GM18873 (cell line): ENCODE measurements around the gene JAK1.
A peak's percentile ranks its signal among the peaks of the same experiment; 100 is the strongest.

Source experiments
- ATAC-seq: cut with Tn5 transposase; IDR thresholded peaks from one replicate; pipeline ENCODE4 v1.9.1; 2021; ENCODE audit warnings: mild to moderate bottlenecking, moderate library complexity, moderate number of reproducible peaks; ENCODE audit not compliant: unreplicated experiment, low FRiP score

Gene JAK1

DNA sequence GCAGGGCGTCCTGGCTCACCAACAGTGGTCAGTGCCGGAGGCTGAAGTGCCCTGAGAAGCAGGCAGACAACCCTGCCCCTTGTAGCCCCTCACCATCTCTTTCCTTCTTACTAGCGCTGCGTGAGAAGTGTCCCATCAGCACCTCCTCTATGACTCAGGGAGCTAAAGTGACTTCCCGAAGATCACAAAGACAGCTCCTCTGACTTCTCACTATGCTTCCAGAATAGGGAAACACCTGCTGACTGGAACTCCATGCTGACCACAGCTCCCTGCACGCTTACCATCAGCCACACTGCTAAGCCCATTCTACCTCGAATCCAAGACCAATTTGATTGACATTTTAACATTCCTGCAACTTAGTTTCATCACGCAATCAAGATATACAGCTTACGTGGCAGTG, 92.8 kb downstream of the JAK1 start:
- ATAC-seq: no peak

DNA sequence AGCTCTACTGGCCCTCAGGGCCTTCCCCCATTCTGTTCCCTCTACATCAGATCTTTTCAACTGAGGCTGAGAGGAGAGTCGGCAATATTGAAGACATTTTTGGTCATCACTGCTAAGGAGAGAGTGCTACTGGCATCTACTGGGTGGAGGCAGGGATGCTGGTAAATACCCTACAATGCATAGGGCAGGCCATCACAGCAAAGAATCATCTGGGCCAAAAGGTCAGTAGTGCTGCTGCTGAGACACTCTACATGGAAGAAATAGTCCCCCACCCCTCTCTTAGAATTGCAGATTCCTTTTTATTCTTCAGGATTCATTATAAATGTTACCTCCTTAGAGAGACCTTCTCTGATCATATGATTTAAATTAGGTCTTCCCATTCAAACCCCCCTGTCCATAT, 94.3 kb downstream of the JAK1 start:
- no peak for ATAC-seq

DNA sequence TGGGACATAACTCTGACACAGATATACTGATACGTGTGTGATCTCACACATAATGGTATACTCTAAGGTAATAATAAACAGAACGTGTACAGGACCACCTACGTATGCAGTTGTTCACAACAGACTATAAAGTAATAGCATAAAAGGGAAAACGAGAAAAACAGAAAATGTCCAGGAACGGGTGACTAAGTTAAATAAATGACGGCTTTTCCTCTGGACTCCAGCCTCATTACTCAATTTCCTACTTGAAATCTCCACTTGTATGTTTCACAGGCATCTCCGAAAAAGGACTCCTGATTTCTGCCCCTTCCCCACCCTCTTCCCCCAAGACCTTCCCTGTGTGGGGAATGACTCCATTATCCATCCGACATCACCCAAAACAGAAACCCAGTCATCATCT, 95.1 kb downstream of the JAK1 start:
- ATAC-seq: no peak

DNA sequence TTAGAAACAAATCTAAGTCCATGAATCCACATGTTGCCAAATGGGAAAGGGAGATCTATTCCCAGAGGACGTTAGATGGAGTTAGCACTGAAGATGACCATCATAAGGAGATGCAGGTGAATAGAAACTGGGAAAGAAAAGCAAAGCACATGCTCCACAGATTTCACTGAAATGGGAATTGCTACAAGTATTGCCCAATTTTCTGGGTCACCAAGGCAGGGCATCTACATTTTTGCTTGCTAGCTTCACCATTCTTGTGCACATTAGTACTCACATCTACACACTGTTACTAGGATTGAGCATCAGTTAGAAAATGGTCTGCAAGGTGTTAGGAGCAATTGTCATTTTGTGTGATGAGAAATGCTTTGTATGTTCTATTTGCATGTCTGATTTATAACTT, 99.1 kb downstream of the JAK1 start:
- ATAC-seq: no peak

DNA sequence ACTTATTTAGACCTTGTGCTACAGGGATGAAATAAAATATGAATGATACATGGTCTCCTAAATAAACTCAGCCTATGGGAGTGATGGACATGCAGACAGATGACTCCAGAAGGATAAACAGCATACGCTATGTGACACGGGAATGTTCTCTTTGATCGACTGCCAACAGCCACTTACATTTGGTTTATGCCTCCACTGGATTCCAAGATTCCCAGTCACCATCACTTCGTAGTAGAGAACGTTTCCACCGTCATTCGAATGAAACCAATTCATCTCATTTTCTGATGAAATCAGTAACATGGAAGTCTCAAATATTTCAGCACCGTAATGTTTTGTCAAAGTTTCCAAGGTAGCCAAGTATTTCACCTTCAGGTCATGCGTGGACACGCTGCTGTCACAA, 99.7 kb downstream of the JAK1 start:
- ATAC-seq: no peak

DNA sequence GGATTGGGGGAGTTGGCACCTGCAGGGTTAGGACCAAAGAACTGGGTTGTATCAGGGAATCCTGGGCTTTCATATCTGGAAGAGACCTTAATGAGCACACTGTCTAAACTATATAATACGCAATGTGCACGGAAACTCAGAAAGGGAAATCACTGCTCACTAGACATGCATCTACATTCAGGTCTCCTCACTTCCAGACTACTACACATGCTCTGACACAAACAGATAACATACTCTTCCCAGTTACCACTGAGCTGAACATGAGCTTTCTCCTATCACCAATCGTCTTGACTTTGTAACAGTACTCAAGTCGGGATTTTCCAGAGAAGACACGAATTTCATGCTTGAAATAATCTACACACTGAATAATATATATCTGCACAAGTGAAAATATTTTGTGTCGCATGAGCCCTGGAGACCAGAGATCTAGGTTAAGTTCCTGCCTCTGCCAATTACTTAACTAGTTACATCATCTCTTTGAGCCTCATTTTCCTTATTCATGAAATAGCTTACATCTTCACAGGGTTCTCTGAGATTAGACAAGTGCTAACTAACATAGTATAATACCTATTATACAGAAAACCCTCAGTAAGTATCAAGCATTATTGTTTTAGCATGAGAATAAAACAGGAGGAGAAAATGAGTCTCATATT, 101.1 kb downstream of the JAK1 start:
- ATAC-seq: no peak

DNA sequence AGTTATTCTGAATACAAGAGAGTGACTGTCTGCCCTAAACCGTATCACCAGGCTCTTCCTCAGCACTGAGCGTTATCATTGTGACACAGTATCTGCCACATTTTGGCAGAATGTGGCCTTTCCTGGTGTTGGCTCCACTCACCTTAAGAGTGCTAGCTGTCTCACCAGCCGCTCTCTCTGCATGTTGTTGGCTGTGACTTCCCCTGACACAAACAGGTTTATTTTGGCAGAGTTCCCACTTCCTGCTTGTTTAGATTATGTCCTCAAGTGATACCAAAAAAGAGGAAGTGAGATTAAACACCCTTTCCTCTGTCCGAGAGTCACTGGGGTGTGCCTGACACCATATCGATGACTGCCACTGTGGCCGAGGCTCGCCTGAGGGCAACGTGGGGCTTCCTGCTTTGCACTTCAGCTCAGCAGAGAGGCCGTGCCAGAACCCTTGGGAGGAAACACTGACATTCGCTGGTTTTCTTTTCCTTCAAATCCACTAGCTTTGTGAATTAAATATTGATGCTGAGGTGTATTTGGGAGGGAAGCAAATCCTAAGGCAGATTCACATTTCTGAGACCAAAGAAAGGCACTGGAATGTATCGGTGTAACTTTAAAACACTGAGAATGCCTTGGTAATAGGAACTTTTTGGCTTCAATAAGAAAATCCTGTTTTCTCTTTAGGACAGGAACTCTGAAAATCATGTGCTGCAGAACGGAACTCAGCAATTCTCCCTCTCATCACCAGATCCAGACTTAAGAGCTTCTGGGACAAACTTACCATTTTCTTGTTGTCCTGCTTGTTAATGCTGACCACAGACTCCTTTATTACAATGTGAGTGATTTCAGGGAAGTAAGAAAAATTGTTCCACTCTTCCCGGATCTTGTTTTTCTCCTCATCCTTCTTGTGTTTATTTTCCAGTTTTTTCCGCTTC, 102.1 kb downstream of the JAK1 start:
- ATAC-seq: peak; percentile 100

DNA sequence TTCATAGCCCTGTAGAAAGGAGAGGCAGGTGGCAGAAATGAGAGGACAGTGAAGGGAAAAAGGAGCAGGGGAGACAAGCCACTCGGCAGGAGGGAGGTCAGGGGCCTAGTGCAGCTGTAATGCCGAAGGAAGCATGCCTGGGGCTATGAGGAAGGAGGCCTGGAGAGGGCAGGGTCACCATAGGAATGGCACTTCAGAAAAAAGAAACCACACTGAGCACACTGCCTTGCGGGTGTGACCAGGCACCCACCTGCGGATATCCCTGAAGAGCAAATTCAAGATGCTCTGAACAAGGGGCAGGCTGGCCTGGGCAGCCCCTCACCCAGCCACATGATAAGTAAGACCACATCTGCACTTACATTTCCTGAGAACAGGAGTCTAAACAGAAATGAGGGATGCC, 104.7 kb downstream of the JAK1 start:
- no peak for ATAC-seq

DNA sequence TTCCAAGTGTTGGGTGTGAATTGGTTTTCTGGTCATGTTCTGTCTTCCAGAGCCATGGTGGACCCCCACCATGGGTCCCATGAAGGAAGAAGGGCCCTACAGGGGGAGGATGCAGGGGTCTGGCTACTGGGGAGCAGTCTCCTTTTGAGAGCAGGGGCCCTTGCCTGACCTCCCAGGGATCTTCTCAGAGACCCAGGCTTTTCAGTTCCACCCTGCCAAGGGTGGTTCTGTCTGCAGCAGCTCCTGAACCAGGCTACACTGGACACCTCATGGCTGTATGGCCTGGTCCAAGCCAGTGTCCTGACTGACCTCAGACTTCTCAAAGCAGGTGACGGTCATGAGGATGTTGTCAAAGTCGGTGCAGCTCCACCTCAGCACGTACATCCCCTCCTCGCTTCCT, 109.0 kb downstream of the JAK1 start:
- ATAC-seq: no peak

DNA sequence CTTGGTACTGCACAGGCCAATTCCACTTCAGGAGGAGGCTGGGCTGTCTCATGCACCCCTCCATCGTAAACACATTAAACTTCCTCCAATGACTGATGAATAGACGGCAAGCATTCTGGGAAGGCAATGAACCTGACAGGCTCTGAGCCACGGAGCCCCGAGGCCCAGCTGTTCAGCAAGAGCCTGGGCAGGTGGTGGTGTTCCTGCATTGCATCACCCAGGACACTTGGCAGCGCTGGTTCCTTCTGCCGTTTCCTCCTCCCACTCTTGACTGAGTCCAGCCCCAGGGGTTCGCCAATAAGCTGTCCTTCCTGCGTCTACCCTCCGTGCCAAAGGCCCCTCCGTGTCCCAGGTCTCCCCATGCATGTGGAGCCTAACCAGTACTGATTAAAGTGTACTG, 109.8 kb downstream of the JAK1 start:
- ATAC-seq: no peak

DNA sequence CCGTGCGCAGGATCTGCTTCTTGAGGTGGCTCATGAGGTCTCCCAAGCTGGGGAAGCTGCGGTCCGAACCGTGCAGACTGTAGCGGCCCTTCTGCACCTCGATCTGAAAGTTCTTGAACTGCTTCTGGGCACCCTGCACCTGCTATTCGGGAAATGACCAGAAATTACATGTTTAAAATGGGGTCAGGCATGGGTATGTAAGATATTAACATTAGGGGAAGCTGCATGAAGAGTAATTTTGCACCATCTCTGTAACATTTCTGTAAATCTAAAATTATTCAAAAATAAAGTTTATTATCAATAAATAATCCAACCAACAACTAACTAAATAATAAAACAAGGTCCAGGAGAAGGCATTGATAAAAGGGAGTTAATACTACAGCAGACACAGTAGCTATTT, 110.8 kb downstream of the JAK1 start:
- no peak for ATAC-seq

DNA sequence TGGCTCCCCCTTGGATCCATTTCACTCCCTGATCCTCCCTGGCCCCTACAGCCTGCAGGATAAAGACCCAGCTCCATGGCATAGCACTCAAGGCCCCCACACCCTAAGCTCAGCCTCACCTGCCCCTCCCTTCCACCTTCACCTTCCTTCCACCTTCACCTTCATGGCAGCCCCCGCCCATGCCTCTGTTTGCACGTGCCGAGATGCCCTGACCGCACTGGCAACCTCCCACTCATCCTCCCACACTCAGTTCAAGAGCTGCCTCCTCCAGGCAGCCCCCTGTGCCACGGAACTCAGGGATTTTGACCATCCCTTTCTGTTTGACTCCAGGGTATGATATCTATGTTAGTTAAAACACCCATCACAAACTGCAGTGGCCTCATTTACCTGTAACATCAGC, 111.7 kb downstream of the JAK1 start:
- no peak for ATAC-seq

DNA sequence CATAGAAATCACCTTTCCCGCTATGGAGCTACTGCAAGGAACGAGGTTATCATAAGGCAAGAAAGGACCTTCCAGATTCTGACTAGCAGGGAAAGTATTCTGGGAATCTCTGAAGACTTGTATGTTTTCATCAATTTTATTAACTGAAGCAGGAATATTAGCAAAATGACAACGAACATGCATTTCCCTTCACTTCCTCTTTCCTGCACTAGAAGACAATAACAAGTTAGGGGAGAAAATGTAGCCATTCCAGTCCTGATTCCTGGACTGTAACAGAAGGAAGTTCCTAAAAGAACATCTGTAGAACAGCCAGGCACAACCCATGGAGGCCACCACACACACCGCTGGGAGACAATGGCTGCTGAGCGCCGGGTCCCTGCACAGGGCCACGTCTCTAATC, 114.7 kb downstream of the JAK1 start:
- ATAC-seq: no peak

DNA sequence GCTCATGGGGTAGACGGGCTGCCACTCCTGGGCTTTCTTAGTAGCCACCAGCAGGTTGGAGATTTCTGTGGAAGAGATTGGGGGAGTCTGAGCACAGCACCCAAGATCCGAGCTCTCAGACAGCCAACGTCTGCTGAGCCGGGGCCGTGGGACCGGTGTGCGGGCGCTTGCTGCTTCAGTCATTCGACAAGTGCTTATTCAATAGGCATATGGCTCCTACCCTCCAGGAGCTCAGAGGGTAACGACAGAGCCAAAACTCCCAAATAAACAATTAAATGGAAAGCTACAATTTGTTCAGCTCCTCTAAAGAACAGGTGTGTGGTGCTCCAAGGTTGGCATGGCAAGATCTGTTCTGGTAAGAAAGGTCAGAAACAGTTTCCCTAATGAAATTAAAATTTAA, 115.5 kb downstream of the JAK1 start:
- no peak for ATAC-seq

DNA sequence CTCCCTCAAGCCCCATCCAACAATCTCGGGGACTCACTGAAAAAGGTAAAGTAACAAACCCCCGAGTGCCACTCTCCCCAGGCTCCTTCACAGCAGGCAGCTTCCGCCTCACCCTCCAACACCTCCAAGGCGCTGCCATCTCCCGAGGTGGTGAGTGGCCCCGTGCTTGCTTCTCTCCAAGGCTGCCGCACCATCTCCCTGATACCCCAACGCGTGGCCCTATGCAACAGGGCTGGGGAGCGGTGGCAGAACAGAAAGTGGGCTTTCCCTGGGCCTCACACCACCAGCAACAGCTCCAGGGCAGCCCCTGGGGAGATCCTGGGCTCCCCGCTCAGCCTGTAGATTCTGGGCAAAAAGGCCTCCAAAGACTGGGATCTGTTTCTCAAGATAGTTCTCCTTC, 116.4 kb downstream of the JAK1 start:
- ATAC-seq: no peak

DNA sequence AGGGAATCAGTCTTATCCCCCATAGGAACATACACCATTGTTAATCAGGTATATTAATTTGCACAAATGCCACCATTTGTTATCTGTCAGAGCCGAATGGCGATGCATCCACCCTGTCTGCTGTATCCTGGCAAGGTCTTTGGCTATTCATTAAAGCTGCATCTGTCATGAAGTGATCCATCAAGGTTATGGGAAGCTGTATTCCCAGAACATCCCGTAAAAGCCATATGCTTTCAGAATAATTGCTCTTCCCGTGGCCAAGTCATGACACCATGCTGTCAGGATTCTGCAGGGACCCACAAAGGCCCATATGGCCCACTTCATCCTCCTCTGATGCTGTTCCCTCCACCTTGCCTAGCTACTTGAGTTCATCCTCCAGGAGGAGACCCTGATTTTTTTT, 117.5 kb downstream of the JAK1 start:
- no peak for ATAC-seq

DNA sequence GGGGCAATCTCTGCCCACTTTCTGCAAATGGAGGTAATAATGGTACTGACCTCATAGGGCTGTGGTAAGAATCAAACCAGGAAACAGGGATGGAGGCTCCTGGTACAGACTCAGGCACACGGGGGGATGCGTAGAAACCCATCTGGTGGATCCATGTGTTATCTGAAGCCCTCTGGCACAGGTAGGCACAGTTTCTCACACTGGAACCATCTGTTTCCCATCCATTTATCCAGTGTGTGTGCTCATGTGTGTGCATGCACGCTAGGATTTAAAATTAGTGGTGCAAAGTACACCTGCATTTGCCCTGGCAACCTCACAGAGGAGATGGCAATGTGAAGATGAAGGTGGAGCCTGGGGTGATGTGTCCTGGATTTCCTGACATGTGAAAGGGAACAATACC, 118.2 kb downstream of the JAK1 start:
- ATAC-seq: no peak

DNA sequence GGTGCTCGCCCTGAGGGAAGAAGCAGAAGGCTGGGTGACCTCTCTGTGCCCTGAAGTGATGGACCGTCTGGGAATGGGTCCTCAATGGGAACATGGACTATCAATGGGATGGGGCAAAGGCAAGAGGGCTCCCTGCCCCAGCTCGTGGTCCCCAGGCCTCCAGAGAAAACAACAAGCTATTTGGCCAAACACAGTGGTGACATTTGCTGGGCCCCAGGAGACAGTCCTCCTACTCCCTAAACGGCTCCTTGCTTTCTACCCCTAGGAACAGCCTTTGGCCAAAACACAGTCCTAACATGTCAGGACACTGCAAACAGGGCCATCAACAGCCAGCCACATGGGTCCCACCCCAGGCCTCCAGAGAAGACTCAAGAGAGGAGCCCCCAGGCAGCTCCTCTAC, 118.7 kb downstream of the JAK1 start:
- ATAC-seq: no peak

DNA sequence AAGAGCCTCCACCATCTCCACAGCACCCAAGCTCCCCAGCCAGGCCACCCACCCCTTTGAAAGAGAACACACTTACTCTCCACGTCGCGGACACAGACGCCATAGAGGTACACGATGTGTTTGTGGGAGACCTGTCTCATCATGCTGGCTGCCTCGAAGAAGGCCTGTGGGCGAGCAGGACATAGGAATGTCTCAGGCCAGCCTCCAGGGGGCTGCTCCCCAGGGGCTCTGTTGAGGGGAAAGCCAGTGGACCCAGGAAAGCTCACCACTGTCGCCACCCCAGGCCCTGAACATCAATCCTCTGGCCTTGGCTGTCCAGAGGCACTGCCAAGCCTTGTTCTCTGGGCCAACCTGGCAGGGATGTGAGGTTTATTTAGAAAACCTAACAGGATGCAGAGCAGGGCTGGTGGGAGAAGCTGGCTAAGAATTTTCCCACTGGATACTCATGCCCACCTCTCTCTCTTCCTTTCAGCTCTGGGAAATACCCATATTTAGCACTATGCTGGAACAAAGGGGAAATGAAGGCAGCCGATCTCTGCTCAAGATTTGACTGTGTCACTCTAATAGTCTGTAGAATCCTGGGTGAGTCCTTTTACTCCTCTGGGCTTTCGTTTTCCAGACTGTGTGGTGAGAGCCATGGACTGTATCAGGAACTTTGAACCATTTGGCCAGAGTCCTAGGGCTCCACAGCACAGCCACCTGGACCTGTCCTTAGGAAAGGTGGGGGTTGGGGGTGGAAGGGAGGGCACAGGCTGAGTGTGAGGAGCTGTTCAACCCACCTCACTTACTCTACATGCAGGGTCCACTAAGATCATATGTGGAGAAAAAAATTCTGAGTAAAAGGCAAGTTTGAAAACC, 119.5 kb downstream of the JAK1 start:
- no peak for ATAC-seq

DNA sequence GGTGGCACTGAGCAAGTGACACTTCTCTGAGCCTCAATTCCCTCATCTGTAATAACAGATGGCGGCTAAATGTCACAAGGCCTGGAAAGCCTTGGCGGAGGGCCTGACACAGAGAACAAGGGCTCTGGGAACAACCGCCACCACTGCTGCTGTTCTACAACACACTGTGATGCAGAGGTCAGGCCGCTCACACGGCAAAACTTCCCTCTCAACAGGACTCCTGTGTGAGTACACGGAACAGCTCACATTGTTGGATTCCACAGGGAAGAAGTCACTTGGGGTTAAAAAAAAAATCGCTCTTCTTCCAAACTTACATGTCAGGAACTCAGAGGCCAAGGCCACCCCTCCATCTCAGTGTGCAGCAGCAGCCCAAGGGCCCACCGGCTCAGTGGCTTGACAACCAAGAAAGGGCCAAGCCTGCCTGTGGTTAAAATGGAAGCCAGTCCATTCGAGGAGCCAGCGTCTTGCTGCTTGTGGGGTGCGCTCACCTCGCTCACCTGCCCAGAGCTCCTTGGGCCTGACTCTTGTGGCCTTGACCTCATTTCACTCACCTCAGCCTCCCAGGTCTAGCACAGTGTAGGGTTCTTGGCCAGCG, 120.4 kb downstream of the JAK1 start:
- no peak for ATAC-seq

DNA sequence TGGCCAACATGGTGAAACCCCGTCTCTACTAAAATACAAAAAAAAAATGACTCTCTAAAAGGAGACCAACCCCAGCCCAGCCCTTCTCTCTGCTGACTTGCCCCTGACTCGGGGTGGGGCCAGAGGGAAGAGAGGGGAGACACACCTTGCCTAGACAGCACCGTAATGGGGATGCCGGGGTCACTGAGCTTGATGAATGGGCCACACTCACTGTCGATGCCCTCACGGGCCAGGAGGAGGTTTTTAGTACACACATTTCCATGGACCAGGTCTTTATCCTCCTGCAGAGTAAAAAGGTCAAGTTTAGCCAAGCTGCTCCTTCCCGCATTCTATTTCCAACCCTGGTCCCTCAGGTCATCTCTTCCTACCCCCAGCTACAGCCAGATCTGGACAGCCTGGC, 121.7 kb downstream of the JAK1 start:
- ATAC-seq: no peak
